GM23338 (cell line): ENCODE measurements around the gene CYFIP1.

Experiments
- CREB1 ChIP-seq: fragments of 250-450 bp; sonication (Bioruptor Pico); IDR thresholded peaks from 2 replicates; pipeline ENCODE4 v1.5.0; 2020; ENCODE audit warnings: low read depth, mild to moderate bottlenecking, moderate library complexity
- CTCF ChIP-seq, 2 experiments: fragments of 200-600 bp in 1 of 2; sonication (generic) in 1 of 2; conservative IDR thresholded peaks; 2 replicates each; pipeline versions ENCODE4 v1.5.1 to v1.6.1; 2016 to 2017; ENCODE audit warnings: antibody characterized with exemption in 2 of 2, low read depth in 2 of 2, mild to moderate bottlenecking in 2 of 2, moderate library complexity in 1 of 2
- ETS1 ChIP-seq: IDR thresholded peaks from 2 replicates; pipeline ENCODE4 v1.6.1; 2016; ENCODE audit warnings: antibody characterized with exemption
- EZH2 ChIP-seq: fragments of 200-600 bp; sonication (generic); IDR thresholded peaks from one replicate; pipeline ENCODE4 v1.8.0; 2017; ENCODE audit warnings: antibody characterized with exemption, mild to moderate bottlenecking, low read depth; ENCODE audit not compliant: unreplicated experiment
- EZH2phosphoT487 ChIP-seq: fragments of 200-600 bp; sonication (generic); IDR thresholded peaks from one replicate; pipeline ENCODE4 v1.8.1; 2018; ENCODE audit warnings: antibody characterized with exemption; ENCODE audit not compliant: unreplicated experiment
- JUNB ChIP-seq: IDR thresholded peaks from one replicate; pipeline ENCODE4 v1.6.1; 2016; ENCODE audit warnings: antibody characterized with exemption; ENCODE audit not compliant: unreplicated experiment
- NANOG ChIP-seq: IDR thresholded peaks from 2 replicates; pipeline ENCODE4 v1.6.1; 2016; ENCODE audit warnings: antibody characterized with exemption, borderline replicate concordance
- POLR2AphosphoS5 ChIP-seq: IDR thresholded peaks from 2 replicates; pipeline ENCODE4 v1.6.1; 2016; ENCODE audit warnings: antibody characterized with exemption, low read depth
- REST ChIP-seq: IDR thresholded peaks from one replicate; pipeline ENCODE4 v1.6.1; 2018; ENCODE audit warnings: antibody characterized with exemption; ENCODE audit not compliant: unreplicated experiment
- STAT1 ChIP-seq: IDR thresholded peaks from one replicate; pipeline ENCODE4 v1.6.1; 2016; ENCODE audit warnings: antibody characterized with exemption; ENCODE audit not compliant: unreplicated experiment
- ZNF114 ChIP-seq: fragments of 250-450 bp; sonication (Bioruptor Pico); IDR thresholded peaks from 2 replicates; pipeline ENCODE4 v1.5.0; 2020; ENCODE audit warnings: mild to moderate bottlenecking, moderate library complexity
- ZNF462 ChIP-seq: fragments of 250-450 bp; sonication (Bioruptor Pico); IDR thresholded peaks from 2 replicates; pipeline ENCODE4 v1.5.0; 2020; ENCODE audit warnings: mild to moderate bottlenecking, moderate library complexity

GRCh38 chr15:22893081-22893480 lies 87.1 kb downstream of the CYFIP1 start:
- TF ChIP-seq CTCF (conservative IDR thresholded peaks at IDR 0.05; ENCODE audit: low read depth in 2 of 2), result no peak
- TF ChIP-seq POLR2AphosphoS5, result no peak
- no peak for TF ChIP-seq EZH2phosphoT487
- no peak for TF ChIP-seq JUNB
- no peak for TF ChIP-seq EZH2
- TF ChIP-seq CREB1 (CRISPR knock-in tag), result no peak
- no peak for TF ChIP-seq REST
- TF ChIP-seq ETS1, result no peak
- no peak for TF ChIP-seq STAT1
- no peak for TF ChIP-seq NANOG
- TF ChIP-seq ZNF462 (CRISPR knock-in tag), result no peak
- TF ChIP-seq ZNF114, result no peak
